CD14-positive monocyte (primary cell): Measurements from ENCODE around the gene RNPS1. TPM values are rescaled to one million over a fixed set of nuclear protein-coding genes. Genes with fewer than 3 reads are reported as not detected.
A peak's percentile ranks its signal among the peaks of the same experiment; 100 is the strongest.

Experiments
- DNase-seq, 3 donors: peaks; one replicate each; pipeline ENCODE4 v3.0.0-alpha.2; 2011 to 2022
- H2AFZ ChIP-seq: 2 replicates; pipeline ENCODE4 v1.6.0; 2012; ENCODE audit warnings: mild to moderate bottlenecking, low read depth, low read length, inconsistent platforms; ENCODE audit not compliant: insufficient read depth, poor library complexity, severe bottlenecking
- H3K27ac ChIP-seq, 2 donors: 1 replicate in 1 of 2; 2 replicates in 1 of 2; pipeline ENCODE4 v1.5.1; 2012 to 2013; ENCODE audit warnings: low read length in 2 of 2, control low read depth in 1 of 2, inconsistent platforms in 1 of 2, low read depth in 1 of 2, mild to moderate bottlenecking in 1 of 2
- H3K27me3 ChIP-seq, 2 donors: one replicate each; pipeline versions ENCODE4 v1.6.0 to v1.6.1; 2011 to 2013; ENCODE audit warnings: low read length in 2 of 2; ENCODE audit not compliant: control insufficient read depth in 2 of 2, insufficient read depth in 2 of 2
- H3K36me3 ChIP-seq, 2 donors: replicated peaks in 1 of 2; 1 replicate in 1 of 2; 2 replicates in 1 of 2; pipeline versions ENCODE4 v1.5.1 to v1.6.1; 2012 to 2013; ENCODE audit warnings: low read length in 2 of 2, control low read depth in 1 of 2, inconsistent platforms in 1 of 2, mild to moderate bottlenecking in 1 of 2; ENCODE audit not compliant: insufficient read depth in 2 of 2, control insufficient read depth in 1 of 2
- H3K4me1 ChIP-seq, 2 donors: 1 replicate in 1 of 2; 2 replicates in 1 of 2; pipeline versions ENCODE4 v1.5.1 to v1.6.1; 2012 to 2013; ENCODE audit warnings: low read length in 2 of 2, control low read depth in 1 of 2, inconsistent platforms in 1 of 2, mild to moderate bottlenecking in 1 of 2, moderate library complexity in 1 of 2; ENCODE audit not compliant: insufficient read depth in 2 of 2, control insufficient read depth in 1 of 2
- H3K4me2 ChIP-seq: replicated peaks from 2 replicates; pipeline ENCODE3; 2012; ENCODE audit warnings: low read length, moderate library complexity, mild to moderate bottlenecking; ENCODE audit not compliant: poor library complexity, severe bottlenecking; ENCODE audit errors: extremely low read depth
- H3K4me3 ChIP-seq, 3 experiments: fragments of 200-600 bp in 1 of 3; sonication (generic) in 1 of 3; replicated peaks in 1 of 3; 1 replicate in 2 of 3; 2 replicates in 1 of 3; pipeline ENCODE4 v1.5.1; 2011 to 2013; ENCODE audit warnings: low read length in 3 of 3, mild to moderate bottlenecking in 3 of 3, control low read depth in 2 of 3, low read depth in 2 of 3, inconsistent platforms in 1 of 3, moderate library complexity in 1 of 3
- H3K79me2 ChIP-seq: 2 replicates; pipeline ENCODE4 v1.6.0; 2012; ENCODE audit warnings: mild to moderate bottlenecking, control low read depth, inconsistent platforms, low read length, moderate library complexity; ENCODE audit not compliant: insufficient read depth
- H3K9ac ChIP-seq: 2 replicates; pipeline ENCODE4 v1.6.0; 2017; ENCODE audit warnings: low read length, mild to moderate bottlenecking; ENCODE audit not compliant: insufficient read depth, poor library complexity, severe bottlenecking
- H3K9me3 ChIP-seq, 2 donors: replicated peaks in 1 of 2; 1 replicate in 1 of 2; 2 replicates in 1 of 2; pipeline versions ENCODE4 v1.5.1 to v1.6.1; 2012 to 2013; ENCODE audit warnings: low read length in 2 of 2, control low read depth in 1 of 2; ENCODE audit not compliant: control insufficient read depth in 1 of 2, insufficient read depth in 1 of 2
- H4K20me1 ChIP-seq: 2 replicates; pipeline ENCODE4 v1.6.0; 2012; ENCODE audit warnings: mild to moderate bottlenecking, low read length, control low read depth, moderate library complexity; ENCODE audit not compliant: insufficient read depth
- H3K27ac Mint-ChIP-seq, 7 donors: one replicate each; pipeline ENCODE4 v1.8.0; 2020; ENCODE audit warnings: mild to moderate bottlenecking in 7 of 7, mixed read lengths in 7 of 7, moderate library complexity in 6 of 7, inconsistent platforms in 2 of 7
- H3K27me3 Mint-ChIP-seq, 3 donors: one replicate each; pipeline ENCODE4 v1.8.0; 2021 to 2022; ENCODE audit warnings: low read depth in 3 of 3, mild to moderate bottlenecking in 3 of 3, mixed read lengths in 3 of 3, moderate library complexity in 3 of 3, inconsistent platforms in 1 of 3
- H3K36me3 Mint-ChIP-seq, 2 donors: one replicate each; pipeline ENCODE4 v1.8.0; 2020; ENCODE audit warnings: mixed read lengths in 2 of 2, inconsistent platforms in 1 of 2, mild to moderate bottlenecking in 1 of 2
- H3K4me1 Mint-ChIP-seq: one replicate; pipeline ENCODE4 v1.8.0; 2020; ENCODE audit warnings: mild to moderate bottlenecking, mixed read lengths
- H3K4me3 Mint-ChIP-seq, 2 donors: one replicate each; pipeline ENCODE4 v1.8.0; 2020; ENCODE audit warnings: mild to moderate bottlenecking in 2 of 2, mixed read lengths in 2 of 2, moderate library complexity in 1 of 2
- H3K9me3 Mint-ChIP-seq, 7 donors: one replicate each; pipeline ENCODE4 v1.8.0; 2020 to 2022; ENCODE audit warnings: mixed read lengths in 7 of 7, mild to moderate bottlenecking in 6 of 7, moderate library complexity in 6 of 7, inconsistent platforms in 2 of 7
- WGBS: methylation state at CpG from one replicate; pipeline ENCODE4 v1.1.5; 2013; ENCODE audit warnings: missing lambda C conversion rate; ENCODE audit not compliant: insufficient coverage; 5-methylcytosine and 5-hydroxymethylcytosine counted together
- intact Hi-C, 2 donors: fragments of 100-400 bp; cut with micrococcal nuclease; formaldehyde crosslinking; loops; one replicate each; pipeline versions ENCODE4 v1.15.0 to v1.15.1; 2023
- polyA plus RNA-seq, 3 donors: library from polyadenylated mRNA; depleted of rRNA in 1 of 3; unstranded in 2 of 3; stranded (reverse) in 1 of 3; fragments of 300-500 nt in 2 of 3; fragments of >200 nt in 1 of 3; fragmentation: Illumina TruSeq in 2 of 3; gene quantifications; 1 replicate in 2 of 3; 2 replicates in 1 of 3; pipeline ENCODE4 v1.2.3, GENCODE V29; 2012 to 2021
- TF ChIP-seq, protein P1 (sequence below): fragments of 200-600 bp; IDR thresholded peaks from one replicate; pipeline ENCODE4 v1.8.0; 2022; ENCODE audit warnings: antibody characterized with exemption, mild to moderate bottlenecking

The RNPS1 gene
- polyA plus RNA-seq, 3 donors: 93.7 to 176 (median 106) TPM

DNA sequence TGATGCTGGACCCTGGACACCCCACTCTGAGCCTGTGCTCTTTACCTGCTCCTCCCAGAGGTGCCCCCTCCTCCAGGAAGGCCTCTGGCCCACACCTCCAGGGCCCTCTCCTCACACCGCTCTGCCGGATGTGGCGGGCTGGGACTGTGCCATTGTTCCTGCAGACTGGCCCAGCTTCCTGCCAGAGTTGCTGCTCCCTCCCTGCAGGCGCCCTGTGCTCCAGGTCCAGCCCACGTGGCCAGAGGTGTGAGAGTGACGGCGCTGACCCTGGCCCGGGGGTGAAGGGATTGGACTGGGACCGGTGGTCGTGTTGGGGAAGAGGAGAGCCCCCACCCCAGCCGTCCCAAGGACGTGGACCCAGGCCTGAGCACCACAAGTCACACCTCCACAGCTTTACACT lies 38.8 kb downstream of the RNPS1 start:
- no peak overlapping the region for H3K9ac ChIP-seq
- Mint-ChIP-seq H3K4me3 (no peak overlapping the region), H3K27me3 (peaks cover 1 to 3% (median 2%) of the 10 kb centered on the region in 3 donors), H3K36me3 (peaks cover 40 to 63% of the 10 kb centered on the region in 2 donors), H3K4me1 (peaks cover 21% of the 10 kb centered on the region), H3K27ac (no peak overlapping the region), H3K9me3 (no peaks in the 10 kb centered on the region)
- no peak overlapping the region for H3K4me3 ChIP-seq
- H3K9me3 ChIP-seq: no peaks in the 10 kb centered on the region
- intact Hi-C loops: no loop called here
- peaks cover 7 to 9% of the 10 kb centered on the region in 2 donors for H3K4me1 ChIP-seq
- no peaks in the 10 kb centered on the region for H3K27me3 ChIP-seq
- H3K36me3 ChIP-seq: peaks cover 58 to 72% of the 10 kb centered on the region in 2 donors
- H2AFZ ChIP-seq: no peak overlapping the region
- H4K20me1 ChIP-seq: peaks cover 16% of the 10 kb centered on the region
- H3K79me2 ChIP-seq: peaks cover 37% of the 10 kb centered on the region
- TF ChIP-seq, protein P1, sequence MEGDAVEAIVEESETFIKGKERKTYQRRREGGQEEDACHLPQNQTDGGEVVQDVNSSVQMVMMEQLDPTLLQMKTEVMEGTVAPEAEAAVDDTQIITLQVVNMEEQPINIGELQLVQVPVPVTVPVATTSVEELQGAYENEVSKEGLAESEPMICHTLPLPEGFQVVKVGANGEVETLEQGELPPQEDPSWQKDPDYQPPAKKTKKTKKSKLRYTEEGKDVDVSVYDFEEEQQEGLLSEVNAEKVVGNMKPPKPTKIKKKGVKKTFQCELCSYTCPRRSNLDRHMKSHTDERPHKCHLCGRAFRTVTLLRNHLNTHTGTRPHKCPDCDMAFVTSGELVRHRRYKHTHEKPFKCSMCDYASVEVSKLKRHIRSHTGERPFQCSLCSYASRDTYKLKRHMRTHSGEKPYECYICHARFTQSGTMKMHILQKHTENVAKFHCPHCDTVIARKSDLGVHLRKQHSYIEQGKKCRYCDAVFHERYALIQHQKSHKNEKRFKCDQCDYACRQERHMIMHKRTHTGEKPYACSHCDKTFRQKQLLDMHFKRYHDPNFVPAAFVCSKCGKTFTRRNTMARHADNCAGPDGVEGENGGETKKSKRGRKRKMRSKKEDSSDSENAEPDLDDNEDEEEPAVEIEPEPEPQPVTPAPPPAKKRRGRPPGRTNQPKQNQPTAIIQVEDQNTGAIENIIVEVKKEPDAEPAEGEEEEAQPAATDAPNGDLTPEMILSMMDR: no peak
- 97% methylated on average over 6 of the region's 12 CpGs for WGBS
- no peak overlapping the region for H3K27ac ChIP-seq
- H3K4me2 ChIP-seq: no peak overlapping the region
- DNase-seq: no peak

DNA sequence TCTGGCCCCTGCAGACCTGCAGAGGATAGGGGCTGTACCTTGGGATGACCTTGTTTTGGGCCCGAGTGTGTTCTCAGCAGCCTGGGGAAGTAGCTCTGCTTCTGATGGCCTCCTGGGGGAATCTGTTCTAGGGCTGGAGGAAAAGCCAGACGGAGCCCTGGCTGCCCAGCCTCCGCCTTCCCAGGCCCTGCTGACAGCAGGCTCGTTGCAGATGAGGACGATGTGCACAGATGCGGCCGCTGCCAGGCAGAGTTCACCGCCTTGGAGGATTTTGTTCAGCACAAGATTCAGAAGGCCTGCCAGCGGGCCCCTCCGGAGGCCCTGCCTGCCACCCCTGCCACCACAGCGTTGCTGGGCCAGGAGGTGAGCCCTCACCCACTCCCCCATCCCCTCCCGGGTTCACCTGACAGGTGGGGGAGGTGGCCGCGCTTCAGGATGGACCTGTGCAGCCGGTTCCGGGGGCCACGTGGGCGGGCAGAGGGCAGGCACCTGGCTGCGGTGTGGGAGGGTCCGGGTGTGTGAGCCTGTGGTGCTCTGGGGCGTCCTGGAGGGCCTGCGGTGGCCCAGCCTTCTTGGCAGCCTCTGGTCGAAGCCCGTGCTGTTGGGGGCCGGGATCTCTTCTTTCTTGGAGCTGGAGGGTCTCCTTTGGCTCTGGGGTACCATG lies 39.6 kb downstream of the RNPS1 start:
- Mint-ChIP-seq H3K4me1 (peaks cover 22% of the 10 kb centered on the region), H3K27ac (peak overlapping the region in 1 of 7 donors; percentile 12), H3K4me3 (no peak overlapping the region), H3K9me3 (no peaks in the 10 kb centered on the region), H3K27me3 (peaks cover 0 to 2% (median 0%) of the 10 kb centered on the region in 3 donors), H3K36me3 (peaks cover 34 to 57% of the 10 kb centered on the region in 2 donors)
- H3K4me3 ChIP-seq: no peak overlapping the region
- H3K4me2 ChIP-seq: no peak overlapping the region
- peaks cover 42% of the 10 kb centered on the region for H3K79me2 ChIP-seq
- peaks cover 10 to 14% of the 10 kb centered on the region in 2 donors for H3K4me1 ChIP-seq
- 98% methylated on average over 19 of the region's 25 CpGs for WGBS
- peaks cover 15% of the 10 kb centered on the region for H4K20me1 ChIP-seq
- TF ChIP-seq, protein P1: no peak
- no peak overlapping the region for H3K27ac ChIP-seq
- no peak for DNase-seq
- intact Hi-C loops: no loop called here
- peaks cover 50 to 64% of the 10 kb centered on the region in 2 donors for H3K36me3 ChIP-seq
- H3K9me3 ChIP-seq: no peaks in the 10 kb centered on the region
- no peak overlapping the region for H2AFZ ChIP-seq
- no peaks in the 10 kb centered on the region for H3K27me3 ChIP-seq
- H3K9ac ChIP-seq: no peak overlapping the region
